ENCODE data around the gene TMEM235.

Gene TMEM235

GRCh38 chr17:78241277-78242023 is 10.0 kb downstream of the TMEM235 start:
- DNase-seq: peak; percentile 73
- no peak overlapping the region for H3K27ac ChIP-seq
- H3K27me3 ChIP-seq (ENCODE audit: insufficient read depth, low read depth, severe bottlenecking): no peaks in the 10 kb centered on the region
- H3K9me3 ChIP-seq (ENCODE audit: severe bottlenecking): peaks cover 12% of the 10 kb centered on the region
- no peak overlapping the region for H3K4me3 ChIP-seq (ENCODE audit: low read depth, low read length)
- H3K36me3 ChIP-seq: no peaks in the 10 kb centered on the region
- no peak for TF ChIP-seq CTCF (IDR thresholded peaks at IDR 0.05; ENCODE audit: low read depth, low read length)

GRCh38 chr17:78242024-78242742 is 10.8 kb downstream of the TMEM235 start:
- no peak for TF ChIP-seq CTCF (IDR thresholded peaks at IDR 0.05; ENCODE audit: low read depth, low read length)
- no peak for DNase-seq
- Histone ChIP-seq H3K27ac (no peak overlapping the region), H3K9me3 (ENCODE audit: severe bottlenecking) (peaks cover 12% of the 10 kb centered on the region), H3K27me3 (ENCODE audit: insufficient read depth, low read depth, severe bottlenecking) (no peaks in the 10 kb centered on the region), H3K4me3 (ENCODE audit: low read depth, low read length) (no peak overlapping the region), H3K36me3 (no peaks in the 10 kb centered on the region)

- Histone ChIP-seq H3K27ac (no peak overlapping the region), H3K36me3 (no peaks in the 10 kb centered on the region), H3K9me3 (ENCODE audit: severe bottlenecking) (peaks cover 12% of the 10 kb centered on the region), H3K4me3 (ENCODE audit: low read depth, low read length) (no peak overlapping the region), H3K27me3 (ENCODE audit: insufficient read depth, low read depth, severe bottlenecking) (no peaks in the 10 kb centered on the region)
- TF ChIP-seq CTCF (IDR thresholded peaks at IDR 0.05; ENCODE audit: low read depth, low read length): no peak
- DNase-seq: no peak
Observed at GRCh38 chr17:78247304-78247703, 15.9 kb downstream of the TMEM235 start.

- Histone ChIP-seq H3K9me3 (ENCODE audit: severe bottlenecking) (peaks cover 12% of the 10 kb centered on the region), H3K27ac (no peak overlapping the region), H3K27me3 (ENCODE audit: insufficient read depth, low read depth, severe bottlenecking) (no peaks in the 10 kb centered on the region), H3K4me3 (ENCODE audit: low read depth, low read length) (no peak overlapping the region), H3K36me3 (no peaks in the 10 kb centered on the region)
- DNase-seq: no peak
- no peak for TF ChIP-seq CTCF (IDR thresholded peaks at IDR 0.05; ENCODE audit: low read depth, low read length)
Observed at GRCh38 chr17:78248051-78248914, 16.9 kb downstream of the TMEM235 start.

- H3K27ac ChIP-seq: no peak overlapping the region
- no peak for TF ChIP-seq CTCF (IDR thresholded peaks at IDR 0.05; ENCODE audit: low read depth, low read length)
- peaks cover 12% of the 10 kb centered on the region for H3K9me3 ChIP-seq (ENCODE audit: severe bottlenecking)
- H3K4me3 ChIP-seq (ENCODE audit: low read depth, low read length): no peak overlapping the region
- no peak for DNase-seq
- H3K27me3 ChIP-seq (ENCODE audit: insufficient read depth, low read depth, severe bottlenecking): no peaks in the 10 kb centered on the region
- H3K36me3 ChIP-seq: peaks cover 2% of the 10 kb centered on the region
Observed at GRCh38 chr17:78249074-78249817, 17.8 kb downstream of the TMEM235 start.

Data from WERI-Rb-1 (cell line).